Tibial nerve (tissue), 4 donors: ENCODE results near the gene AP1G2. TPM values are rescaled to one million over a fixed set of nuclear protein-coding genes. Genes with fewer than 3 reads are reported as not detected.

Source experiments
- DNase-seq, 2 donors: peaks; one replicate each; pipeline ENCODE4 v3.0.0-alpha.2; 2019; ENCODE audit warnings: low spot score in 2 of 2
- H3K27ac ChIP-seq, 4 donors: fragments of 200-600 bp; sonication (generic) in 3 of 4; one replicate each; pipeline ENCODE4 v1.5.1; 2017 to 2019; ENCODE audit warnings: mild to moderate bottlenecking in 1 of 4
- H3K27me3 ChIP-seq, 2 donors: fragments of 200-600 bp; sonication (generic) in 1 of 2; one replicate each; pipeline versions ENCODE4 v1.5.1 to v1.6.0; 2017 to 2019
- H3K36me3 ChIP-seq, 3 donors: fragments of 200-600 bp; sonication (generic); one replicate each; pipeline ENCODE4 v1.5.1; 2018 to 2019
- H3K4me1 ChIP-seq, 4 donors: fragments of 200-600 bp; sonication (generic) in 3 of 4; one replicate each; pipeline ENCODE4 v1.5.1; 2017 to 2019
- H3K4me3 ChIP-seq, 4 donors: fragments of 200-600 bp; sonication (generic) in 3 of 4; one replicate each; pipeline ENCODE4 v1.5.1; 2017 to 2019; ENCODE audit warnings: mild to moderate bottlenecking in 1 of 4, moderate library complexity in 1 of 4
- H3K9me3 ChIP-seq, 4 donors: fragments of 200-600 bp; sonication (generic) in 3 of 4; one replicate each; pipeline ENCODE4 v1.5.1; 2017 to 2019
- CTCF ChIP-seq, 5 experiments: fragments of 200-600 bp in 3 of 5; fragments of 450-650 bp in 2 of 5; sonication (generic) in 3 of 5; IDR thresholded peaks; one replicate each; pipeline ENCODE4 v1.5.1; 2016 to 2019; ENCODE audit warnings: antibody characterized with exemption in 5 of 5, mild to moderate bottlenecking in 3 of 5, moderate library complexity in 2 of 5
- EP300 ChIP-seq, 2 donors: sonication (generic); formaldehyde crosslinking; IDR thresholded peaks; one replicate each; pipeline ENCODE4 v1.6.1; 2017; ENCODE audit warnings: antibody characterized with exemption in 2 of 2, mild to moderate bottlenecking in 1 of 2
- POLR2A ChIP-seq, 2 donors: fragments of 450-650 bp; IDR thresholded peaks; one replicate each; pipeline ENCODE4 v1.6.1; 2017; ENCODE audit warnings: antibody characterized with exemption in 2 of 2, mild to moderate bottlenecking in 2 of 2, moderate library complexity in 2 of 2
- WGBS, 2 donors: methylation state at CpG; one replicate each; pipeline ENCODE4 v1.1.5; 2018; 5-methylcytosine and 5-hydroxymethylcytosine counted together
- total RNA-seq, 4 donors: library from RNA; depleted of rRNA; stranded (reverse); fragments of >200 nt; gene quantifications; one replicate each; pipeline ENCODE4 v1.1.0, GENCODE V29; 2016

Gene AP1G2
- total RNA-seq, 4 donors from 2014 or later: 30.2 to 76.8 (median 52.0) TPM

DNA sequence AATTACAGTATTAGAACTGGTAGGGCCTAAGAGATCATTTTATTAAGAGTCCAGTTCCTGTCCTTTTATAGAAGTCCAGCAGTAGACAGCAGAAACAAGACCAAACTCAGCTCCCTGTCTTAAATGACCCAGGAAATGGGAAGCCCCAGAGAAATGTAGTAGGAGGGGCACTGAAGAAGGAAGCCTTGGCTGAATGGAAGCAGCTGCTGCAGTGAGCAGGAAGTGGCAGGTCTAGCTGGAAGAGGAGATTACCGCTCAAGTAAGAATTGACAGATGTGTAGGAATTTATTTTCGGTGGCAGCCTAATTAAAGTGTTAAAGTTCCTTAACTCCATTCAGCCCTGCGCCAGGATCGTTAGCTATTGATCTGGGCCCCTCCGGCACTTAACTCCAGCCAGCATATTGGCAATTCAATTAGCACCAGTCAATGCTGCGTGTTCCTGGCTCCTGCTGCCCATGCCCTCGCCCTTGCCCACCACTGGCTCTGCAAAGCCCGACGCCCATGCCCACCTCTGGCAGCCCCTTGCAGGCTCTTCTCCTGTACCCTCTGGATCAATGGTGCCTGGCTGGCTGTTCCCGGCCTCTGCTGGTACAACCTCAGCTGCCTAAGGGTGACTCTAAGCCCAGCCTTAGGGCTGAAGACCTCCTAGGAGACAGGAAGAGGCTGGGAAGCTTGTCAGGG lies 37.1 kb downstream of the AP1G2 start:
- H3K36me3 ChIP-seq: peaks cover 0 to 44% (median 0%) of the 10 kb centered on the region in 3 donors
- peak overlapping the region in 2 of 4 donors; percentile 71 to 81 for H3K27ac ChIP-seq
- TF ChIP-seq EP300 (IDR thresholded peaks at IDR 0.05) (no peak), CTCF (IDR thresholded peaks at IDR 0.05) (no peak), POLR2A (IDR thresholded peaks at IDR 0.05) (no peak)
- DNase-seq: no peak
- 49 to 63% methylated on average over 10 of the region's 10 CpGs for WGBS, 2 donors
- no peak overlapping the region for H3K4me3 ChIP-seq
- no peaks in the 10 kb centered on the region for H3K27me3 ChIP-seq
- H3K4me1 ChIP-seq: peaks cover 0 to 35% (median 6%) of the 10 kb centered on the region in 4 donors
- H3K9me3 ChIP-seq: no peaks in the 10 kb centered on the region

DNA sequence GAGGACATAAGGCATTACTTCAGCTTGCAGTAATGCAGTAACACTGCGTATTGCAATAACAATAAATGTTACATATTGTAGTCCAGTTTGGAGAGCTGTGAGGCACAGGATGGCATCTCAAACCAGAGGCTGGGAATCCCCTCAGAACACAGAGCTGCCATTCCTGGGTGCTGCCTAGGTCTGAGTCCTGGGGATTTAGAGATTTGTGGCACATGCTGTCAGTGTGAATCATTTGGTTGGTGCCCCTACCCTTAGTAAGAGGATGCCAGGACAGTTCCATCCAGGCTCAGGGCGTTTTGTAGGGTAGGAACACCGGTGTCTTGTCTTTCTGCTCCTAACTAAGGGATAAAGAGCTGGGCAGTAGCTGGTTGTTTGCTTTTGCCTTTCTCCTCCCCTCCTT lies 38.6 kb downstream of the AP1G2 start:
- 39 to 54% methylated on average over 3 of the region's 3 CpGs for WGBS, 2 donors
- no peak overlapping the region for H3K4me3 ChIP-seq

GRCh38 chr14:23528555-23528954 lies 39.0 kb downstream of the AP1G2 start:
- Histone ChIP-seq H3K27ac (peak overlapping the region in 3 of 4 donors; percentile 15 to 81 (median 71)), H3K9me3 (no peaks in the 10 kb centered on the region), H3K4me1 (peaks cover 0 to 35% (median 6%) of the 10 kb centered on the region in 4 donors), H3K4me3 (no peak overlapping the region), H3K27me3 (no peaks in the 10 kb centered on the region), H3K36me3 (peaks cover 0 to 43% (median 0%) of the 10 kb centered on the region in 3 donors)
- TF ChIP-seq CTCF (IDR thresholded peaks at IDR 0.05) (peak in 2 of 5 experiments; percentile 14), POLR2A (IDR thresholded peaks at IDR 0.05) (no peak), EP300 (IDR thresholded peaks at IDR 0.05) (no peak)
- WGBS, 2 donors: 45 to 46% methylated on average over 1 of the region's 1 CpG
- no peak for DNase-seq

More for the DNA sequence above, 38.6 kb downstream of the AP1G2 start:
- no peaks in the 10 kb centered on the region for H3K27me3 ChIP-seq
- no peaks in the 10 kb centered on the region for H3K9me3 ChIP-seq
- TF ChIP-seq POLR2A (IDR thresholded peaks at IDR 0.05) (no peak), EP300 (IDR thresholded peaks at IDR 0.05) (no peak), CTCF (IDR thresholded peaks at IDR 0.05) (no peak)
- H3K4me1 ChIP-seq: peaks cover 0 to 35% (median 6%) of the 10 kb centered on the region in 4 donors
- H3K36me3 ChIP-seq: peaks cover 0 to 43% (median 0%) of the 10 kb centered on the region in 3 donors
- no peak for DNase-seq
- H3K27ac ChIP-seq: peak overlapping the region in 3 of 4 donors; percentile 15 to 81 (median 71)

GRCh38 chr14:23525611-23526010 lies 42.0 kb downstream of the AP1G2 start:
- no peak overlapping the region for H3K27ac ChIP-seq
- WGBS, 2 donors: 83 to 86% methylated on average over 8 of the region's 8 CpGs

More at GRCh38 chr14:23525611-23526010, 42.0 kb downstream of the AP1G2 start:
- no peak overlapping the region for H3K4me3 ChIP-seq
- H3K4me1 ChIP-seq: peaks cover 0 to 26% (median 4%) of the 10 kb centered on the region in 4 donors
- H3K27me3 ChIP-seq: no peaks in the 10 kb centered on the region
- no peak for TF ChIP-seq CTCF (IDR thresholded peaks at IDR 0.05)
- no peaks in the 10 kb centered on the region for H3K9me3 ChIP-seq
- peaks cover 0 to 57% (median 0%) of the 10 kb centered on the region in 3 donors for H3K36me3 ChIP-seq
- no peak for DNase-seq
